Ovary (tissue), 9 donors: ENCODE results near the gene MCOLN3. TPM values are rescaled to one million over a fixed set of nuclear protein-coding genes. Genes with fewer than 3 reads are reported as not detected.

ENCODE experiments used
- DNase-seq, 5 donors: peaks; one replicate each; pipeline ENCODE4 v3.0.0-alpha.2; 2019 to 2020
- H3K27ac ChIP-seq, 2 donors: fragments of 200-600 bp; one replicate each; pipeline versions ENCODE4 v1.5.1 to v1.8.0; 2019 to 2022
- H3K27me3 ChIP-seq: fragments of 200-600 bp; one replicate; pipeline ENCODE4 v1.8.0; 2022
- H3K36me3 ChIP-seq: fragments of 200-600 bp; sonication (generic); one replicate; pipeline ENCODE4 v1.5.1; 2019
- H3K4me1 ChIP-seq: one replicate; pipeline ENCODE4 v1.8.1; 2013; ENCODE audit warnings: mild to moderate bottlenecking, moderate library complexity; ENCODE audit not compliant: insufficient read depth
- H3K4me3 ChIP-seq: fragments of 200-600 bp; sonication (generic); one replicate; pipeline ENCODE4 v1.5.1; 2017
- H3K9me3 ChIP-seq, 2 donors: fragments of 200-600 bp in 1 of 2; sonication (generic) in 1 of 2; one replicate each; pipeline versions ENCODE4 v1.5.1 to v1.8.1; 2013 to 2019; ENCODE audit warnings: mild to moderate bottlenecking in 1 of 2, moderate library complexity in 1 of 2
- EP300 ChIP-seq: sonication (generic); formaldehyde crosslinking; IDR thresholded peaks from one replicate; pipeline ENCODE4 v1.6.1; 2017; ENCODE audit warnings: antibody characterized with exemption
- POLR2A ChIP-seq: fragments of 450-650 bp; IDR thresholded peaks from one replicate; pipeline ENCODE4 v1.6.1; 2017; ENCODE audit warnings: antibody characterized with exemption, mild to moderate bottlenecking, moderate library complexity
- WGBS, 3 donors: extraction: QIAGEN DNeasy Blood & Tissue Kit in 1 of 3; methylation state at CpG; one replicate each; pipeline versions ENCODE4 v1.1.5 to v1.1.7; 2013 to 2017; 5-methylcytosine and 5-hydroxymethylcytosine counted together
- intact Hi-C, 4 donors: fragments of 100-400 bp; cut with DNase I; formaldehyde crosslinking; loops; one replicate each; pipeline versions ENCODE4 v1.11.0 to v1.15.1; 2022 to 2023
- polyA plus RNA-seq, 2 donors: library from polyadenylated mRNA; stranded (reverse); fragments of 200-250 nt in 1 of 2; fragments of 350-450 nt in 1 of 2; fragmentation: Illumina TruSeq in 1 of 2; extraction: RNeasy Lipid Tissue Mini Kit (QIAGEN cat#74804) in 1 of 2; gene quantifications; one replicate each; pipeline ENCODE4 v1.2.3, GENCODE V29; 2013 to 2014
- total RNA-seq, 7 donors: library from RNA; depleted of rRNA in 2 of 7; stranded (reverse); fragments of >200 nt in 2 of 7; fragmentation: NEBNext Ultra II Directional in 3 of 7; extraction: Animal tissue kit (Norgen Biotek cat#: 25700) in 3 of 7; gene quantifications; one replicate each; pipeline versions ENCODE4 v1.1.0 to v1.2.4, GENCODE V29; 2016 to 2023
- TF ChIP-seq, protein P1 (sequence below), 3 donors: fragments of 450-650 bp in 2 of 3; fragments of 200-600 bp in 1 of 3; IDR thresholded peaks; one replicate each; pipeline versions ENCODE4 v1.5.1 to v1.8.0; 2016 to 2022; ENCODE audit warnings: antibody characterized with exemption in 3 of 3, mild to moderate bottlenecking in 1 of 3
- donor health status: DM: no; HTN: no; CAD: no; lungs with moderate emphysema.
- donor health status: DM: no; HTN: no; CAD: no.
- donor health status: Bipolar disorder and iron deficiency.
- donor health status: DM: yes; HTN: yes; CAD: no.
- donor health status: DM: no; HTN: no; CAD: no.
- donor health status: DM: yes; HTN: yes; CAD: no.

MCOLN3 gene
- total and polyA plus RNA-seq, 9 donors: 0.71 to 8.3 (median 3.6) TPM

DNA sequence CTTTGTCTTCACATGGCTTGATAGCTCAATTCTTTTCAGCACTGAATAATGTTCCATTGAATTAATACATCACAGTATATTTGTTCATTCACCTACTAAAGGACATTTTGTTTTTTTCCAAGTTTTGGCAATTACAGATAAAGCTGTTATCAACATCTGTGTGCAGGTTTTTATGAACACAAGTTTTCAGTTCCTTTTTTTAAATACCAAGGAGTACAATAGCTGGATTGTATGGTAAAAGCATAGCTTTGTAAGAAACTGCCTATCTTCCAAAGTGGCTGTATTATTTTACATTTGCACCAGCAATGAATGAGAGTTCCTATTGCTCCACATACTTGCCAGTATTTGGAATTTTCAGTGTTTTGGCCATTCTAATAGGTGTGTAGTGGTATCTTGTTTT, 46.6 kb downstream of the MCOLN3 start:
- H3K4me3 ChIP-seq: no peak overlapping the region
- no peaks in the 10 kb centered on the region for H3K36me3 ChIP-seq
- intact Hi-C loops: no loop called here

GRCh38 chr1:84998642-84999280, 49.5 kb downstream of the MCOLN3 start:
- TF ChIP-seq, protein P1, sequence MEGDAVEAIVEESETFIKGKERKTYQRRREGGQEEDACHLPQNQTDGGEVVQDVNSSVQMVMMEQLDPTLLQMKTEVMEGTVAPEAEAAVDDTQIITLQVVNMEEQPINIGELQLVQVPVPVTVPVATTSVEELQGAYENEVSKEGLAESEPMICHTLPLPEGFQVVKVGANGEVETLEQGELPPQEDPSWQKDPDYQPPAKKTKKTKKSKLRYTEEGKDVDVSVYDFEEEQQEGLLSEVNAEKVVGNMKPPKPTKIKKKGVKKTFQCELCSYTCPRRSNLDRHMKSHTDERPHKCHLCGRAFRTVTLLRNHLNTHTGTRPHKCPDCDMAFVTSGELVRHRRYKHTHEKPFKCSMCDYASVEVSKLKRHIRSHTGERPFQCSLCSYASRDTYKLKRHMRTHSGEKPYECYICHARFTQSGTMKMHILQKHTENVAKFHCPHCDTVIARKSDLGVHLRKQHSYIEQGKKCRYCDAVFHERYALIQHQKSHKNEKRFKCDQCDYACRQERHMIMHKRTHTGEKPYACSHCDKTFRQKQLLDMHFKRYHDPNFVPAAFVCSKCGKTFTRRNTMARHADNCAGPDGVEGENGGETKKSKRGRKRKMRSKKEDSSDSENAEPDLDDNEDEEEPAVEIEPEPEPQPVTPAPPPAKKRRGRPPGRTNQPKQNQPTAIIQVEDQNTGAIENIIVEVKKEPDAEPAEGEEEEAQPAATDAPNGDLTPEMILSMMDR (IDR thresholded peaks at IDR 0.05): no peak
- no peak for TF ChIP-seq EP300
- Histone ChIP-seq H3K27ac (no peak overlapping the region), H3K36me3 (no peaks in the 10 kb centered on the region), H3K4me3 (no peak overlapping the region), H3K27me3 (no peaks in the 10 kb centered on the region), H3K9me3 (no peaks in the 10 kb centered on the region), H3K4me1 (peaks cover 7% of the 10 kb centered on the region)
- 36 to 43% (median 40%) methylated on average over 14 of the region's 14 CpGs for WGBS, 3 donors
- DNase-seq: no peak
- intact Hi-C loops: no loop called here

More for the DNA sequence above, 46.6 kb downstream of the MCOLN3 start:
- no peak for DNase-seq
- no peak for TF ChIP-seq POLR2A
- TF ChIP-seq EP300: no peak
- TF ChIP-seq, protein P1 (IDR thresholded peaks at IDR 0.05): no peak
- Histone ChIP-seq H3K9me3 (no peaks in the 10 kb centered on the region), H3K4me1 (peaks cover 6% of the 10 kb centered on the region), H3K27ac (no peak overlapping the region), H3K27me3 (no peaks in the 10 kb centered on the region)

DNA sequence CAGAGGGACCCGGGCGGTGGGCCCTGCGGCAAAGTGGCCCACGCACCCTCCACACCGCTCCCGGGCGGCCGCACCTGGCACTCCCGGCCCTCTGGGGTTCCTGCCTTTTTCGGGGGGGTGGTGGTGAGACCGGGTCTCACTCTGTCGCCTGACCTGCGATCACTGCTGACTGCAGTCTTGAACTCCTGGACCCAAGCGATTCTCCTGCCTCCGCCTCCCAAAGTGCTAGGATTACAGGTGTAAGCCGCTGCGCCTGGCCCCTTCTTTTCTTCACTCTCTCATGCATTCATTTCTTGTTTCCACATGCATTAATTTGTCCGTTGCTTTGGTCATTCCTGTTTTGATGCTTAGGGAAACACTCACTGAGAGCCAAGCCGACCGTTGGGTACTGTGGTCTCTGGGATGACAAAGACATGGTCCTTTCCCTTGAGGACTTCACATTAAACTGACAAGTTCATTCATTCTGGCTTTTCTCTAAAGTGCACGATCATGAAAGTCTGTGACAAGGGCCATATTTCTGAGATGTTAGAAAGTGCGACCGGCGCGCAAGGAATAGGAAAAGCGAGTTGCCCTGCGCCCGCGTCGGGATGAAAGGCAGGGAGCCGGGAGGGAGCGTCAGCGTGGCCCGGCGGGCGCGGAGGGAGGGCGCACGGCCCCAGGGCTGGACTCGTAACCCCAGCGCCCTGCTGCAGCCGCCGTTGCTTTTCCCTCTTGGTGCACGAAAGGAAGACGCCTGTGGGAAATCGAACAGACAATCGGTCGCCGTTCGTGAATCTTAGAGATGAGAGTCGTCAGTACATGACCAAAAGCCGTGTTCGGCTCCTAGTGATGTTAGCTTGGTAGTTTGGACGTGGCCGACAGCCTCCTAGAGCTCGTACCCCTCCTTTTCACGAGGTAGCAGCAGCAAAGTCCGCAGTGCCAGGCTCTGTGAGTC, 50.4 kb downstream of the MCOLN3 start:
- peak overlapping the region; percentile 48 for H3K4me3 ChIP-seq
- no peaks in the 10 kb centered on the region for H3K27me3 ChIP-seq
- intact Hi-C loops: no loop called here
- H3K4me1 ChIP-seq: peaks cover 7% of the 10 kb centered on the region
- no peaks in the 10 kb centered on the region for H3K36me3 ChIP-seq
- TF ChIP-seq EP300 (no peak), POLR2A (no peak)
- TF ChIP-seq, protein P1 (IDR thresholded peaks at IDR 0.05): no peak
- DNase-seq: no peak
- no peak overlapping the region for H3K27ac ChIP-seq
- no peaks in the 10 kb centered on the region for H3K9me3 ChIP-seq
- 1 to 4% (median 2%) methylated on average over 53 to 58 of the region's 58 CpGs for WGBS, 3 donors

- Histone ChIP-seq H3K4me1 (peaks cover 7% of the 10 kb centered on the region), H3K27me3 (no peaks in the 10 kb centered on the region), H3K4me3 (peak within 1 kb of the TSS; percentile 48), H3K27ac (no peak within 1 kb of the TSS), H3K36me3 (no peaks in the 10 kb centered on the region), H3K9me3 (no peaks in the 10 kb centered on the region)
- DNase-seq: peak in 3 of 5 donors; percentile 10 to 40 (median 10)
- TF ChIP-seq EP300: no peak
- WGBS, 3 donors: 0 to 1% (median 0%) methylated on average over 24 to 87 of the region's 87 CpGs
- intact Hi-C loops: no loop called here
Observed at GRCh38 chr1:84996846-84997666, 51.2 kb downstream of the MCOLN3 start, which contains the start of gene MCOLN2. Gene MCOLN2, minus strand, starts transcription at chr1:84997113. Its CDS starts 241 bp downstream, at chr1:84996872.
